ENCODE measurements around the gene PIK3R5. TPM values are rescaled to one million over a fixed set of nuclear protein-coding genes. Genes with fewer than 3 reads are reported as not detected.
A peak's percentile ranks its signal among the peaks of the same experiment; 100 is the strongest.
"Not testable (repeated sequence)": the region's sequence is repeated elsewhere in the genome, so short reads cannot be mapped to it uniquely, and the experiment has no call there.

PIK3R5 gene
- total RNA-seq, 2 experiments from 2014 or later, result 73.9 to 77.9 TPM

DNA sequence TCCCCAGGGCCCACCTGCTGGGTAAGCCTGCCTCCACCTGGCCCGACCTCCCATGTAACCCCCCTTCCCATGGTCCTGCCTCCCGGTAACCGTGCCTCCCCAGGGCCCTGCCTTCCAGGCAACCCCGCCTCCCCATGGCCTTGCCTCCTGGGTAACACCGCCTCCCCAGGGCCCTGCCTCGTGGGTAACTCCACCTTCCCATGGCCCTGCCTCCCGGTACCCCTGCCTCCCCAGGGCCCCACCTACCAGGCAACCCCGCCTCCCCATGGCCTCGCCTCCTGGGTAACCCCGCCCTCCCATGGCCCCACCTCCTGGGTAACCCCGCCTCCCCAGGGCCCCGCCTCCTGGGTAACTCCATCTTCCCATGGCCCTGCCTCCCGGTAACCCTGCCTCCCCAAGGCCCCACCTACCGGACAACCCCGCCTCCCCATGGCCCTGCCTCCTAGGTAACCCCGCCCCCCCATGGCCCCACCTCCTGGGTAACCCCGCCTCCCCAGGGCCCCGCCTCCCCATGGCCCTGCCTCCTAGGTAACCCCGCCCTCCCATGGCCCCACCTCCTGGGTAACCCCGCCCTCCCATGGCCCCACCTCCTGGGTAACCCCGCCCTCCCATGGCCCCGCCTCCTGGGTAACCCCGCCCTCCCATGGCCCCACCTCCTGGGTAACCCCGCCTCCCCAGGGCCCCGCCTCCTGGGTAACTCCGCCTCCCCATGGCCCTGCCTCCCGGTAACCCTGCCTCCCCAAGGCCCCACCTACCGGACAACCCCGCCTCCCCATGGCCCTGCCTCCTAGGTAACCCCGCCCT, 80.1 kb downstream of the PIK3R5 start:
- H3K4me1 Mint-ChIP-seq (ENCODE audit: low read depth); H3K27ac Mint-ChIP-seq; H3K9me3 Mint-ChIP-seq (ENCODE audit: insufficient read depth); H3K27me3 Mint-ChIP-seq (ENCODE audit: low read depth); H3K4me3 Mint-ChIP-seq; CTCF ChIA-PET: not testable (repeated sequence)
- peaks cover 73% of the 10 kb centered on the region for H3K36me3 Mint-ChIP-seq (ENCODE audit: low read depth)
- ATAC-seq (peak; percentile 67), DNase-seq (peak; percentile 74)
- POLR2A ChIA-PET, result interaction anchor here (0.8 kb wide), 1 partner anchor 10 kb away, joined by 4 read pairs; no protein-coding TSS in a partner anchor

DNA sequence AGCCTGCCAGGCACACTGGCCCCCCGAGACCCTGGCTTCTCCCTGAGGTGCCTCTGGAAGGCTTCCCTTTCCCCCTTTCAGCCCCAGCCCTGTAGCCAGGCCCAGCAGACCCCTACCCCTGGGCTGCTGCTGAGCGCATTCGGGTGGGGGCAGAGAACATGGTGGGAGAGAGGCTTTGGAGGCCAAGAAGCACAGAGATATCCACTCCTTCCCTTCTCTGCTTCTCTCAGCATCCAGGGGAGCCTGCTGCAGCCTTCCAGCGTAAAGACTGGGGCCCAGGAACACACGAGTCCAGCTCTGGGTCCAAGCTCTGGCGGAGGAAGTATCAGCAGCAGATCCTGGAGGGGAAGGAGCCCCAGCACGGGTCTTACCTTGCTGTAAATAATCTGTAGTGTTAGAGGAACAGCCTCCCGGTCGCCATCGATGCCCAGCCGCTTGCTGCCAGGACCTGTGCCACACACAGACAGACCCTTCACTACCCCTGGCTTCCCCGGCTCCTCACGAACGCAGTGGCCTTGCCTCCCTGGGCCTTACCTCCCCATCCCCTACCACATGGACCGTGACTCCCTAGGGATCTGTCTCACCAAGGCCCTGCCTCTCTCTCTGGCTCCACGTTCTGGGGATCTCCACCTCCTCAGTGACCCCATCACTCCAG, 81.0 kb downstream of the PIK3R5 start:
- Mint-ChIP-seq H3K27me3 (ENCODE audit: low read depth) (no peaks in the 10 kb centered on the region), H3K4me3 (no peak overlapping the region)

DNA sequence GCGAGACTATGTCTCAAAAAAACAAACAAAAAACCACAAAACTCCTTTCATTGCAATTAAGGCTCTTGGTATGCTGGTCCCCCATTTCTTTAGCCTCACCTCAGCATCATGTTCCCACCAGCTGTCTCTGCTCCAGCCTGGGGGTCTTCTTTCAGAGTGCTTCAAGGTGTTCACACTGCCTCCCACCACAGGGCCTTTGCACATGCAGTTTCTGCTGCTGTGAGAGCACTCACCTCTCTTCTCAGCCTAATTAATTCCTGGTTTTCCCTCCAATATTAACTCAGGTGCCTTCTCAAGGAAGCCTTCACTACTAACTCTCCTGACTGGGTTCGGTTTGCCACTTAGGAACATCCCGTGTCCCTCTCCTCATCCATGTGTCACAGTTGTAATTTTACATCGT, 82.2 kb downstream of the PIK3R5 start:
- Mint-ChIP-seq H3K9me3 (ENCODE audit: insufficient read depth) (no peaks in the 10 kb centered on the region), H3K4me3 (no peak overlapping the region), H3K27me3 (ENCODE audit: low read depth) (no peaks in the 10 kb centered on the region), H3K27ac (no peak overlapping the region), H3K36me3 (ENCODE audit: low read depth) (peaks cover 77% of the 10 kb centered on the region), H3K4me1 (ENCODE audit: low read depth) (peaks cover 3% of the 10 kb centered on the region)
- ChIA-PET CTCF (no interaction called here), POLR2A (no interaction called here)
- ATAC-seq, result no peak
- no peak for DNase-seq

More for the DNA sequence above, 81.0 kb downstream of the PIK3R5 start:
- CTCF ChIA-PET, result no interaction called here
- Mint-ChIP-seq H3K36me3 (ENCODE audit: low read depth) (peaks cover 77% of the 10 kb centered on the region), H3K9me3 (ENCODE audit: insufficient read depth) (no peaks in the 10 kb centered on the region), H3K27ac (no peak overlapping the region), H3K4me1 (ENCODE audit: low read depth) (peaks cover 3% of the 10 kb centered on the region)
- ATAC-seq, result no peak
- DNase-seq, result no peak
- POLR2A ChIA-PET, result no interaction called here

DNA sequence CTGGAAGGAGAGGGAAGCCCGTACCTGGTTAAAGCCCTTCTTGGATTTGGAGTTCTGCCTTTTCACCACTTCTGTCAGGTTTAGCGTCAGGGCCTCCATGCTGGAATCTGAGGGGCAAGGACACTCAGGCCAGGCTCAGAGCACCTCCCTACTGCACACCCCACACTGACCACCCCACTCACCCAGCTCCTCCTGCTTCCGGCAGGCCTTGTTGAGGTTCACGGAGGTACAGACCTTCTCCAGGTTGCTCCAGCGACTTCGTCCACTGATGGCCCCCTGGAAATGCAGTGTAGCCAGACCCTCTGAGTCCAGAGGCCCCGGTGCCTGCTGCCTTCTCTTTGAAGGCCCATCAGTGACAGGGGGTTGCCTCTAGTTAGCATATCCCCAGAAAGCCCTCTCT, 83.9 kb downstream of the PIK3R5 start:
- Mint-ChIP-seq H3K4me1 (ENCODE audit: low read depth) (peaks cover 3% of the 10 kb centered on the region), H3K27me3 (ENCODE audit: low read depth) (no peaks in the 10 kb centered on the region), H3K4me3 (no peak overlapping the region), H3K36me3 (ENCODE audit: low read depth) (peaks cover 79% of the 10 kb centered on the region), H3K9me3 (ENCODE audit: insufficient read depth) (no peaks in the 10 kb centered on the region), H3K27ac (no peak overlapping the region)
- DNase-seq (no peak), ATAC-seq (no peak)
- ChIA-PET POLR2A (interaction anchor here (0.6 kb wide), 1 partner anchor 12 kb away, joined by 3 read pairs; no protein-coding TSS in a partner anchor), CTCF (interaction anchor here (1.4 kb wide), 1 partner anchor 15 kb away, joined by 3 read pairs; no protein-coding TSS in a partner anchor)

DNA sequence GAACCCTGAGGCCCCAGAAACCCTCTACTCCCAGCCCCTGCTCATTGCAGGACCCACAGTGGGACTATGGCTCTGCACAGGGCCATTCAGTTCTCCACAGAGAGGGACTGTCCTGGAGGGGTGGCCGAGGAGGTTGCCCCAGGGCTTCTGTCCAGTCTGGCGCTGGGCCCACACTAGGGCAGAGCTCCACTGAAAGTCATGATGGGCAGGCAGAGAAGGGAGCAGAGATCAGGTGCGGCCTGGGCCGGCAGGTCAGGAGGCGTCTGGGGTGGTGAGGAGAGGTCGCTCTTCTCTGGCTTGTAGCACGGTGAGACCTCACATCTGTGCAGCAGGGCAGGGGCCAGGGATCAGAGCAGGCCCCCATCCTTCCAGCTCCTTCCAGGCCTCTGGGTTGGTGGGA, 85.0 kb downstream of the PIK3R5 start:
- Mint-ChIP-seq H3K27ac (peak overlapping the region; percentile 68), H3K9me3 (ENCODE audit: insufficient read depth) (no peaks in the 10 kb centered on the region), H3K4me1 (ENCODE audit: low read depth) (peaks cover 2% of the 10 kb centered on the region), H3K36me3 (ENCODE audit: low read depth) (peaks cover 71% of the 10 kb centered on the region), H3K27me3 (ENCODE audit: low read depth) (no peaks in the 10 kb centered on the region), H3K4me3 (no peak overlapping the region)
- ChIA-PET POLR2A (no interaction called here), CTCF (no interaction called here)
- ATAC-seq, result no peak
- DNase-seq, result no peak

DNA sequence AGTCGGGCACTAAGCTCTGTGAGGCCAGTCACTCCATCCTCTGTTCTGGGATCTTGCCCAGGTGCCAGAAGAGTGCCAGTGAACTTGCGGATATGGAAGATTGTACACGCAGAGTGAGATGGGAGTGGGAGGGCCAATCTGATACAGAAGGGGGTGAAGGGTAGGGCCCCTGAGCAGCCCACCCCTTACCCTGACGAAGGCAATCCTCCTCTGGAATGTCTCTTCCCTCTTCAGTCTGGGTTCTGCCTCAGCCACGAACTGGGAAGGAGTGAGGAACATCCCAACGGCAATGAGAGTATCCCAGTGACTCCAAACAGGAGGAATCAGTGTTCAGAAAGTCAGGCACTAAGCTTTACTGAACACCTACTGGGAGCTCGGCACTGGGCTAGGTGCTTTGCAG, 86.1 kb downstream of the PIK3R5 start:
- no peak overlapping the region for H3K4me3 Mint-ChIP-seq
- H3K27me3 Mint-ChIP-seq (ENCODE audit: low read depth), result no peaks in the 10 kb centered on the region
- POLR2A ChIA-PET, result interaction anchor here (1.0 kb wide), 1 partner anchor 37 kb away, joined by 3 read pairs; no protein-coding TSS in a partner anchor
- CTCF ChIA-PET, result interaction anchor here (2.1 kb wide), 1 partner anchor 16 kb away, joined by 8 read pairs; no protein-coding TSS in a partner anchor
- no peak overlapping the region for H3K27ac Mint-ChIP-seq
- no peak for ATAC-seq
- peaks cover 2% of the 10 kb centered on the region for H3K4me1 Mint-ChIP-seq (ENCODE audit: low read depth)
- H3K36me3 Mint-ChIP-seq (ENCODE audit: low read depth), result peaks cover 67% of the 10 kb centered on the region
- H3K9me3 Mint-ChIP-seq (ENCODE audit: insufficient read depth), result no peaks in the 10 kb centered on the region
- DNase-seq, result no peak

DNA sequence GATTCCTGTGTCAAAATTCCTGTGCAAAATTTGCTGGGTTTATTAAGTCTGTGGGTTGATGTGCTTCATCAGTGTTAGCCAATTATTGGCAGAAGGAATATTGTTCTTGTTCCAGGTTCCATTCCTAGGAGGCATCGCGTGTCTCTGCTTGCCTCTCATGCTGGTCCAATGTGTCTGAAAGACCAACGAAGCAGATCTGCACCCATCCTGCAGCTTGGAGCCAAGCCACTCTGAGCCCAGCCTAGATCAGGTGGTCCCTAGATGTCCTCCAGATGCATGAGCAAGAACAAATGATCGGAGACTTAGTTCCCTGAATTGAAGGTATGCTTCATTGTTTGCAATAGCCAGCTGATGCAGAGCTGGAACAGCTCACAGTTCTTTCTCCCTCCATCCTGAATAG, 87.5 kb downstream of the PIK3R5 start:
- POLR2A ChIA-PET, result no interaction called here
- Mint-ChIP-seq H3K27me3 (ENCODE audit: low read depth) (no peaks in the 10 kb centered on the region), H3K4me1 (ENCODE audit: low read depth) (peaks cover 5% of the 10 kb centered on the region), H3K9me3 (ENCODE audit: insufficient read depth) (no peaks in the 10 kb centered on the region), H3K27ac (no peak overlapping the region), H3K36me3 (ENCODE audit: low read depth) (peaks cover 55% of the 10 kb centered on the region), H3K4me3 (no peak overlapping the region)
- no peak for ATAC-seq
- CTCF ChIA-PET, result interaction anchor here (1.0 to 2.1 kb wide), 3 partner anchors 17 to 120 kb away, joined by 3 to 8 read pairs (median 3); no protein-coding TSS in a partner anchor
- no peak for DNase-seq

DNA sequence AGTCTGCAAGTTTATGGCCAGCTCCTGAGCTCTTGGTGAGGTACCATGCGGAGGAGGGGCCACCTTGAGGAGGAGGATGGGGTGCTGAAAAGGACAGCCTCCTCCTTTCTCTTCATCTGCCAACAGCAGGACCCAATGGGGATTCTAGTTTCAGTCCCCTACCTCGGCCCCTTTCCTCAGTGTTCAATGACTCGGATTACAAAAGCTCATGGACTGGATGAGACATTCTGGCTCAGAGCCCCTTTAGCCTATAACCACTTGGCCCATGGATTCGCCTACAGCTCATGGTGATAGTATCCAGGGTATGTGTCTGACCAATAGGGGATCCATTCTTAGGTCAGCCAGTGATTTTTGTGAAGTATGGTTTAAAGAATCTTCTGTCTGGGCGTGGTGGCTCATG, 89.5 kb downstream of the PIK3R5 start:
- Mint-ChIP-seq H3K9me3 (ENCODE audit: insufficient read depth) (no peaks in the 10 kb centered on the region), H3K4me1 (ENCODE audit: low read depth) (peaks cover 14% of the 10 kb centered on the region), H3K27ac (no peak overlapping the region), H3K4me3 (no peak overlapping the region), H3K36me3 (ENCODE audit: low read depth) (peaks cover 36% of the 10 kb centered on the region), H3K27me3 (ENCODE audit: low read depth) (no peaks in the 10 kb centered on the region)
- CTCF ChIA-PET, result interaction anchor here (1.0 to 2.3 kb wide), 2 partner anchors 14 to 122 kb away, joined by 3 to 6 read pairs; no protein-coding TSS in a partner anchor
- POLR2A ChIA-PET, result no interaction called here
- ATAC-seq, result no peak
- DNase-seq, result no peak

DNA sequence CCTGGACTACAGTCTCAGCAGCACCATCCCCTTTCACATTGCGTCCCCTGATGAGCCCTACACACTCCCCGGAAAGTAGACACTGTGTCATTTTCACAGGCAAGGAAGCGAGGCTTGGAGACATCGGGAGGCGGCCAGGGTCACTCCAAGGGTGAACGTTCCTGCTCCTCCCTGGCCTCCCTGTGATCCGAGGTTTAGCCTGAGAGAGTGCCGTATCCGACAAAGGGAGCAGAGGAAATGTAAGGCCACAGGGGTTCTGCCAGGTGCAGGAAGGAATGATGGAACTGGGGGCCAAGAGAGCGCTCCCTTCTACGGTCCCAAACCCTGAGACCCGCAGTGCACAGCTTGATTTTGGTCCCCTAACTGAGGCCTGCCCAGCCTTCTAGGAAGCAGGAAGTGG, 90.1 kb downstream of the PIK3R5 start:
- no peak overlapping the region for H3K27ac Mint-ChIP-seq
- H3K4me1 Mint-ChIP-seq (ENCODE audit: low read depth), result peaks cover 14% of the 10 kb centered on the region
- H3K9me3 Mint-ChIP-seq (ENCODE audit: insufficient read depth), result no peaks in the 10 kb centered on the region
- ChIA-PET CTCF (interaction anchor here (2.3 kb wide), 1 partner anchor 14 kb away, joined by 6 read pairs; no protein-coding TSS in a partner anchor), POLR2A (no interaction called here)
- no peak for ATAC-seq
- H3K27me3 Mint-ChIP-seq (ENCODE audit: low read depth), result no peaks in the 10 kb centered on the region
- DNase-seq, result no peak
- no peak overlapping the region for H3K4me3 Mint-ChIP-seq
- peaks cover 34% of the 10 kb centered on the region for H3K36me3 Mint-ChIP-seq (ENCODE audit: low read depth)

DNA sequence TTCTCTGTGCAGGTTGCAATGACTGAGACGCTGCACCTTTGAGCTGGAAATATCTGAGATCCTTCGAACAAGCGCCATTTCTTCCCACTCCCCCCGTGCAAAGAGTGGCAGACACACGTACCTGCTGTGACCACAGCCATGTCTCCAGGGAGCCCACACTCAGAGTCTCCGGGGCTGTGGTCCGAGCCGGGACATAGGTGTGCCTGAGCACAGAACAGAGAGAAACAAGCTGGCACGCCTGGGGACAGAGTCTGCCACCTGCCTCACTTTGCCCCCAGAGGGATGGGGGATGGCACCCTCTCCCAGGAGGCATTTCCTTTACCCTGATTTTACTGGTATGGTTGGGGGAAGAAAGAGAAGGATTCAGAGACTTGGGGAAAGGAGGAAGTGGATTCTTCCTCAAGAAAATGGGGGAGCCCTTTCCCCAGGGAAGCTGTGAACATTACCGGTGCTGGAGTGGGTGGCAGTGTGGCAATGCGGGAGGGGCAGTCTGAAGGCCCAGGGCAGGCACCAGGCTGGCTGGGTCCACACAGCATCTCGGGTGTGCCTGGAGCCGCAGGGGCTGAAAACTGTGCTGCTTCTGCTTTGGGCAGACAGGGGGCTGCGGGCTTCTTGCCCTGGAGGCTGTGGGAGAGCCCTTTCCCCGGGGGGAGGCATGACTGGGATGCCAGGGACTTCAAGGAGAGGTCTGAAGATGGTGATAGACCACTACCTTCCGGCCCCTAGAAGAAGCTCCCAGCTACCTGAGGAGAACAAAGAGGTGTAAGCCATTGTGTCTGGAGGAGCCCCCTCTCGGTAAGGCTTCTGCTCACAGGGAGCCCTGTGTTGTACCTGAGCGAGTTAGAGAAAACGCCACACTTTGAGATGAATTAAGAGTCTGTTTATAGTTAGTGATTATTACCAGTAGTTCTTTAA, 91.4 kb downstream of the PIK3R5 start:
- Mint-ChIP-seq H3K4me3 (no peak overlapping the region), H3K4me1 (ENCODE audit: low read depth) (peaks cover 15% of the 10 kb centered on the region), H3K9me3 (ENCODE audit: insufficient read depth) (no peaks in the 10 kb centered on the region), H3K27me3 (ENCODE audit: low read depth) (no peaks in the 10 kb centered on the region), H3K36me3 (ENCODE audit: low read depth) (peaks cover 21% of the 10 kb centered on the region), H3K27ac (no peak overlapping the region)
- DNase-seq, result no peak
- ChIA-PET CTCF (interaction anchor here (0.8 to 1.7 kb wide), 2 partner anchors 12 to 21 kb away, joined by 3 to 4 read pairs; no protein-coding TSS in a partner anchor), POLR2A (no interaction called here)
- no peak for ATAC-seq

DNA sequence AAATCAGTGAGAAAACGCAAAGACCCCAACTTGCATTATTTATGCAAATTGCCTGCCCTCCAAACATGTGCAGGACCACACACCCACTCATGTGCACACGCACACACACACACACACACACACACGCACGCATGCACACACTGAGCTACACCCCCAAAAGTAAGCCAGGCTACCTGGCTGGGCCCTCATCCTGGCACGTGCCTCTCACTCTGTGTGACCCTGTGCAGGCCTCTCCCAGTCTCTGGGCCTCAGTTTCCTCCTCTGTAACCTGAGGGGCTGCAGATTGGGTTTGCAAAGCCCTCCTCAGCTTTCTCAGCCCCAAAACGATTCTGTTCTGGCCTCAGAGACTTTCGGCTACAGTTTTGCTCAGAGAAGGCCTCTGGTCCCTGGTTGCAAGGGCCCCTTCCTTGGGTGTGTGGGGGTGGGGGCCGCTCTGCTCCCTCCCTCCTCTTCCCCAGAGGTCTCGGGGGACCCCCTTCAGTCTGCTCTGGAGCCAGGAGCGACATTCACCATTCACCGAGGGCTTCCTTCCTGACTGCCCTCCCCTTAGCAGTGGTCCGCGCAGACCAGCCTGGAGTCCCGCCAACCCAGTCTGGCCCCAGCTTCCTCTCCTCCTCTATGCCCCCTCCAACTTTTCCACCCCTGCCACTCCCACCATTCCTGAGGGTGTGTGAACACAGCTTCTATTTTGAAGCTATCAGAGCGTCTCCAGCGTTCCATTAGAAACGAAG, 92.6 kb downstream of the PIK3R5 start:
- ChIA-PET CTCF (interaction anchor here (0.9 to 1.7 kb wide), 3 partner anchors 23 to 126 kb away, joined by 3 to 4 read pairs (median 4); no protein-coding TSS in a partner anchor), POLR2A (interaction anchor here (0.6 kb wide), 1 partner anchor 29 kb away, joined by 3 read pairs; no protein-coding TSS in a partner anchor)
- no peaks in the 10 kb centered on the region for H3K27me3 Mint-ChIP-seq (ENCODE audit: low read depth)
- peaks cover 10% of the 10 kb centered on the region for H3K36me3 Mint-ChIP-seq (ENCODE audit: low read depth)
- no peaks in the 10 kb centered on the region for H3K9me3 Mint-ChIP-seq (ENCODE audit: insufficient read depth)
- no peak for DNase-seq
- ATAC-seq, result no peak
- peak overlapping the region; percentile 57 for H3K27ac Mint-ChIP-seq
- H3K4me3 Mint-ChIP-seq, result no peak overlapping the region
- H3K4me1 Mint-ChIP-seq (ENCODE audit: low read depth), result peaks cover 27% of the 10 kb centered on the region

Measured in activated CD8-positive, alpha-beta T cell treated with anti-CD3 and anti-CD28 coated beads, Interleukin-2, amount 10 ng/mL, durations not matched to agents 7 days and 5 days (primary cell).